Astrocyte (in vitro differentiated cells and primary cell): Measurements from ENCODE around the gene UST. TPM values are rescaled to one million over a fixed set of nuclear protein-coding genes. Genes with fewer than 3 reads are reported as not detected.
"Not testable (repeated sequence)": the region's sequence is repeated elsewhere in the genome, so short reads cannot be mapped to it uniquely, and the experiment has no call there.

Experiments
- DNase-seq: peaks from one replicate; pipeline ENCODE4 v3.0.0-alpha.2; 2010; ENCODE audit warnings: low read depth
- FAIRE-seq: peaks from 2 replicates; lab custom pipeline; 2011; peaks lifted over from hg19 to GRCh38; lab: Jason Lieb, UNC
- H2AFZ ChIP-seq: 2 replicates; pipeline ENCODE4 v1.6.0; 2012; ENCODE audit warnings: low read depth, low read length, inconsistent platforms
- H3K27ac ChIP-seq: 2 replicates; pipeline ENCODE4 v1.5.1; 2011; ENCODE audit warnings: low read depth, low read length, inconsistent platforms
- H3K27me3 ChIP-seq: 2 replicates; pipeline ENCODE4 v1.6.0; 2011; ENCODE audit warnings: low read length, inconsistent platforms; ENCODE audit not compliant: insufficient read depth
- H3K36me3 ChIP-seq: 2 replicates; pipeline ENCODE4 v1.5.1; 2011; ENCODE audit warnings: low read length, inconsistent platforms; ENCODE audit not compliant: insufficient read depth
- H3K4me1 ChIP-seq: 2 replicates; pipeline ENCODE4 v1.5.1; 2011; ENCODE audit warnings: low read length, inconsistent platforms; ENCODE audit not compliant: insufficient read depth
- H3K4me2 ChIP-seq: 2 replicates; pipeline ENCODE4 v1.6.0; 2012; ENCODE audit warnings: low read length, inconsistent platforms
- H3K4me3 ChIP-seq: 2 replicates; pipeline ENCODE4 v1.5.1; 2011; ENCODE audit warnings: low read depth, mild to moderate bottlenecking, low read length, inconsistent platforms; ENCODE audit not compliant: insufficient read depth
- H3K79me2 ChIP-seq: 2 replicates; pipeline ENCODE4 v1.6.0; 2012; ENCODE audit warnings: mild to moderate bottlenecking, low read length, inconsistent platforms; ENCODE audit not compliant: insufficient read depth
- H3K9ac ChIP-seq: 2 replicates; pipeline ENCODE4 v1.6.0; 2012; ENCODE audit warnings: mild to moderate bottlenecking, low read length, inconsistent platforms
- H3K9me3 ChIP-seq: 2 replicates; pipeline ENCODE4 v1.5.1; 2012; ENCODE audit warnings: low read depth, mild to moderate bottlenecking, low read length, inconsistent platforms; ENCODE audit not compliant: insufficient read depth
- H4K20me1 ChIP-seq: 2 replicates; pipeline ENCODE4 v1.6.0; 2012; ENCODE audit warnings: low read length, inconsistent platforms; ENCODE audit not compliant: insufficient read depth
- H3K27ac Mint-ChIP-seq: one replicate; pipeline ENCODE4 v1.8.0; 2021; ENCODE audit warnings: mild to moderate bottlenecking, mixed read lengths; ENCODE audit not compliant: unreplicated experiment
- H3K27me3 Mint-ChIP-seq: one replicate; pipeline ENCODE4 v1.8.0; 2021; ENCODE audit warnings: low read depth, mixed read lengths; ENCODE audit not compliant: unreplicated experiment
- H3K36me3 Mint-ChIP-seq: one replicate; pipeline ENCODE4 v1.8.0; 2021; ENCODE audit warnings: low read depth, mixed read lengths; ENCODE audit not compliant: unreplicated experiment
- H3K4me1 Mint-ChIP-seq: one replicate; pipeline ENCODE4 v1.8.0; 2021; ENCODE audit warnings: low read depth, mixed read lengths; ENCODE audit not compliant: unreplicated experiment
- H3K4me3 Mint-ChIP-seq: one replicate; pipeline ENCODE4 v1.8.0; 2021; ENCODE audit warnings: mild to moderate bottlenecking, moderate library complexity, mixed read lengths; ENCODE audit not compliant: unreplicated experiment
- H3K9me3 Mint-ChIP-seq: one replicate; pipeline ENCODE4 v1.8.0; 2021; ENCODE audit warnings: mild to moderate bottlenecking, mixed read lengths; ENCODE audit not compliant: unreplicated experiment
- EZH2 ChIP-seq: IDR thresholded peaks from 2 replicates; pipeline ENCODE4 v1.6.1; 2012; ENCODE audit warnings: mild to moderate bottlenecking, low read length, inconsistent platforms; ENCODE audit not compliant: insufficient read depth
- total RNA-seq: library from RNA; stranded (reverse); gene quantifications from 2 replicates; pipeline ENCODE4 v1.2.1, GENCODE V29; 2021
- TF ChIP-seq, protein P1 (sequence below): IDR thresholded peaks from 2 replicates; pipeline ENCODE4 v1.5.1; 2011; ENCODE audit warnings: low read depth, mild to moderate bottlenecking, inconsistent platforms, low read length, moderate library complexity; ENCODE audit not compliant: insufficient read depth

Gene UST
- total RNA-seq, 1 donor from 2014 or later: 15.3 TPM

DNA sequence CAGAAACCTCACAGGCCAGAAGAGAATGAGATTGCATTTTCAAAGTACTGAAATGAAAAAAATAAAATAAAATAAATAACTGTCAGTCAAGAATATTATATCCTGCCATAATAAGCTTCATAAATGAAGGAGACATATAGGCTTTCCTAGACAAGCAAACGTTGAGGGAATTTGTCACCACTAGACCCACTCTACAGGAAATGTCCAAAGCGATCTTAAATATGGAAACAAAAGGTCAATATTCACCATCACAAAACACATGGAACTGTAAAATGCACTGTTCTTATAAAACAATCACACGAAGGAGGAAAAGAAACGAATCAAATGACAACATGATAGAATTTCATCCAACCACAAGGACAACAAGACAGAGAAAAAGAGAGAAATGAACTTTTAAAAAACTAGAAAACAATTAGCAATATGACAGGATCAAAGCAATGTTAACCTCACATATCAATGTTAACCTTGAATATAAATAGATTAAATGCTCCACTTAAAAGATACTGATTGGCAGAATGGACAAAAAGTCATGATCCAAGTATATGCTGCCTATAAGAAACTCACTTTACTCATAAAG, 352.0 kb downstream of the UST start:
- Histone ChIP-seq H3K27me3 (no peaks in the 10 kb centered on the region), H2AFZ (no peak overlapping the region), H3K4me3 (no peak overlapping the region), H3K9me3 (no peaks in the 10 kb centered on the region), H3K79me2 (no peaks in the 10 kb centered on the region), H4K20me1 (peaks cover 3% of the 10 kb centered on the region), H3K4me1 (peaks cover 14% of the 10 kb centered on the region), H3K27ac (no peak overlapping the region), H3K9ac (no peak overlapping the region), H3K36me3 (no peaks in the 10 kb centered on the region), H3K4me2 (no peak overlapping the region)
- H3K27ac Mint-ChIP-seq: no peak overlapping the region
- TF ChIP-seq, protein P1, sequence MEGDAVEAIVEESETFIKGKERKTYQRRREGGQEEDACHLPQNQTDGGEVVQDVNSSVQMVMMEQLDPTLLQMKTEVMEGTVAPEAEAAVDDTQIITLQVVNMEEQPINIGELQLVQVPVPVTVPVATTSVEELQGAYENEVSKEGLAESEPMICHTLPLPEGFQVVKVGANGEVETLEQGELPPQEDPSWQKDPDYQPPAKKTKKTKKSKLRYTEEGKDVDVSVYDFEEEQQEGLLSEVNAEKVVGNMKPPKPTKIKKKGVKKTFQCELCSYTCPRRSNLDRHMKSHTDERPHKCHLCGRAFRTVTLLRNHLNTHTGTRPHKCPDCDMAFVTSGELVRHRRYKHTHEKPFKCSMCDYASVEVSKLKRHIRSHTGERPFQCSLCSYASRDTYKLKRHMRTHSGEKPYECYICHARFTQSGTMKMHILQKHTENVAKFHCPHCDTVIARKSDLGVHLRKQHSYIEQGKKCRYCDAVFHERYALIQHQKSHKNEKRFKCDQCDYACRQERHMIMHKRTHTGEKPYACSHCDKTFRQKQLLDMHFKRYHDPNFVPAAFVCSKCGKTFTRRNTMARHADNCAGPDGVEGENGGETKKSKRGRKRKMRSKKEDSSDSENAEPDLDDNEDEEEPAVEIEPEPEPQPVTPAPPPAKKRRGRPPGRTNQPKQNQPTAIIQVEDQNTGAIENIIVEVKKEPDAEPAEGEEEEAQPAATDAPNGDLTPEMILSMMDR: no peak
- no peak for TF ChIP-seq EZH2
- no peak for FAIRE-seq
- no peaks in the 10 kb centered on the region for H3K27me3 Mint-ChIP-seq
- no peaks in the 10 kb centered on the region for H3K36me3 Mint-ChIP-seq
- no peak for DNase-seq
- no peak overlapping the region for H3K4me3 Mint-ChIP-seq
- H3K9me3 Mint-ChIP-seq: peaks cover 3% of the 10 kb centered on the region
- H3K4me1 Mint-ChIP-seq: peaks cover 25% of the 10 kb centered on the region

DNA sequence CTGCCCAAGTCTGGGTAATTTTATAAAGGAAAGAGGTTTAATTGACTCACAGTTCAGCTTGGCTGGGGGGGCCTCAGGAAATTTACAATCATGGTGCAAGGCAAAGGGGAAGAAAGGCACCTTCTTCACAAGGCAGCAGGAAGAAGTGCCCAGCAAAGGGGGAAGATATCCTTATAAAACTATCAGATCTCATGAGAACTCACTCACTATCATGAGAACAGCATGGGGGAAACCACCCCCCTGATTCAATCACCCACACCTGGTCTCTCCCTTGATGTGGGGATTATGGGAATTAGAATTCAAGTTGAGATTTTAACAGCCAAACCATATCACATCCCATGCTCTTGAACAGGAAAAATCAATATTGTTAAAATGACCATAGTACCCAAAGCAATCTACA, 355.5 kb downstream of the UST start:
- no peak overlapping the region for H3K4me3 ChIP-seq
- no peak overlapping the region for H2AFZ ChIP-seq
- no peaks in the 10 kb centered on the region for H3K9me3 ChIP-seq
- H3K9ac ChIP-seq: no peak overlapping the region
- H3K27ac Mint-ChIP-seq: no peak overlapping the region
- H3K27me3 Mint-ChIP-seq: peaks cover 3% of the 10 kb centered on the region
- H3K4me1 Mint-ChIP-seq: no peaks in the 10 kb centered on the region
- no peaks in the 10 kb centered on the region for H3K36me3 Mint-ChIP-seq
- TF ChIP-seq, protein P1: no peak
- TF ChIP-seq EZH2: no peak
- no peaks in the 10 kb centered on the region for H3K27me3 ChIP-seq
- no peak overlapping the region for H3K4me3 Mint-ChIP-seq
- H3K4me1 ChIP-seq: no peaks in the 10 kb centered on the region
- no peak overlapping the region for H3K27ac ChIP-seq
- no peaks in the 10 kb centered on the region for H4K20me1 ChIP-seq
- H3K4me2 ChIP-seq: no peak overlapping the region
- no peaks in the 10 kb centered on the region for H3K36me3 ChIP-seq
- no peak for FAIRE-seq
- peaks cover 3% of the 10 kb centered on the region for H3K9me3 Mint-ChIP-seq
- no peaks in the 10 kb centered on the region for H3K79me2 ChIP-seq
- DNase-seq: no peak

DNA sequence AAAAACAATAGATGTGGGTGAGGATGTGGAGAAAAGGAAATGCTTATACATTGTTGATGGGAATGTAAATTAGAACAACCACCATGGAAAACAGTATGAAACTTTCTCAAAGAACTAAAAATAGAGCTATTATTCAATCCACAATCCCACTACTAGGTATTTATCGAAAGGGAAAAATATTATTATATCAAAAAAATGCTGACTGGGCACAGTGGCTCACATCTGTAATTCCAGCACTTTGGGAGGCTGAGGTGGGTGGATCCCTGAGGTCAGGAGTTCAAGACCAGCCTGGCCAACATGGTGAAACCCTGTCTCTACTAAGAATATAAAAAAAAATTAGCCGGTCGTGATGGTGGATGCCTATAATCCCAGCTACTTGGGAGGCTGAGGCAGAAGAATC, 357.1 kb downstream of the UST start:
- H3K9ac ChIP-seq, H3K9me3 ChIP-seq, H3K27ac ChIP-seq, H3K4me2 ChIP-seq, H3K27ac Mint-ChIP-seq, H3K36me3 ChIP-seq, DNase-seq, H3K27me3 Mint-ChIP-seq, H3K36me3 Mint-ChIP-seq, H3K79me2 ChIP-seq, H3K4me1 ChIP-seq, FAIRE-seq, H3K9me3 Mint-ChIP-seq, H3K4me3 ChIP-seq, H3K27me3 ChIP-seq, H3K4me3 Mint-ChIP-seq, H4K20me1 ChIP-seq, H2AFZ ChIP-seq, H3K4me1 Mint-ChIP-seq: not testable (repeated sequence)
